Esophagus squamous epithelium (tissue), 5 donors: ENCODE results near the gene YWHAH. TPM values are rescaled to one million over a fixed set of nuclear protein-coding genes. Genes with fewer than 3 reads are reported as not detected.

Experiments used
- DNase-seq: peaks from one replicate; lab custom pipeline; 2025; lab: John Stamatoyannopoulos, UW
- H3K27ac ChIP-seq, 4 donors: fragments of 200-600 bp; sonication (generic); one replicate each; pipeline ENCODE4 v1.5.1; 2016 to 2019; ENCODE audit warnings: mild to moderate bottlenecking in 1 of 4
- H3K27me3 ChIP-seq, 4 donors: fragments of 200-600 bp; sonication (generic); 1 replicate in 3 of 4; 2 replicates in 1 of 4; pipeline versions ENCODE4 v1.5.1 to v1.6.0; 2017 to 2021; ENCODE audit warnings: antibody characterized with exemption in 1 of 4
- H3K36me3 ChIP-seq, 3 donors: fragments of 200-600 bp; sonication (generic); one replicate each; pipeline ENCODE4 v1.5.1; 2016 to 2019
- H3K4me1 ChIP-seq, 3 donors: fragments of 200-600 bp; sonication (generic); one replicate each; pipeline ENCODE4 v1.5.1; 2017 to 2019
- H3K4me3 ChIP-seq, 4 donors: fragments of 200-600 bp; sonication (generic); 1 replicate in 3 of 4; 2 replicates in 1 of 4; pipeline ENCODE4 v1.5.1; 2016 to 2019; ENCODE audit warnings: mild to moderate bottlenecking in 2 of 4, moderate library complexity in 1 of 4
- H3K9me3 ChIP-seq, 3 donors: fragments of 200-600 bp; sonication (generic); one replicate each; pipeline ENCODE4 v1.5.1; 2016 to 2019
- POLR2A ChIP-seq, 4 donors: fragments of 450-650 bp; IDR thresholded peaks; one replicate each; pipeline ENCODE4 v1.6.1; 2017; ENCODE audit warnings: antibody characterized with exemption in 4 of 4, mild to moderate bottlenecking in 4 of 4, moderate library complexity in 3 of 4
- WGBS, 2 donors: methylation state at CpG; one replicate each; pipeline ENCODE4 v1.1.5; 2018; 5-methylcytosine and 5-hydroxymethylcytosine counted together
- intact Hi-C: fragments of 100-400 bp; cut with DNase I; formaldehyde crosslinking; loops from one replicate; pipeline ENCODE4 v1.15.0; 2022
- total RNA-seq, 4 donors: library from RNA; depleted of rRNA; stranded (reverse); fragments of >200 nt; gene quantifications; one replicate each; pipeline ENCODE4 v1.1.0, GENCODE V29; 2016
- TF ChIP-seq, protein P1 (sequence below), 6 experiments: fragments of 450-650 bp in 4 of 6; fragments of 200-600 bp in 2 of 6; sonication (generic) in 2 of 6; IDR thresholded peaks; one replicate each; pipeline ENCODE4 v1.5.1; 2016 to 2019; ENCODE audit warnings: antibody characterized with exemption in 6 of 6, mild to moderate bottlenecking in 4 of 6, moderate library complexity in 4 of 6
- donor health status: DM: yes; HTN: yes; CAD: no.

Gene YWHAH
- total RNA-seq, 4 donors from 2014 or later, result 42.4 to 63.2 (median 54.2) TPM

DNA sequence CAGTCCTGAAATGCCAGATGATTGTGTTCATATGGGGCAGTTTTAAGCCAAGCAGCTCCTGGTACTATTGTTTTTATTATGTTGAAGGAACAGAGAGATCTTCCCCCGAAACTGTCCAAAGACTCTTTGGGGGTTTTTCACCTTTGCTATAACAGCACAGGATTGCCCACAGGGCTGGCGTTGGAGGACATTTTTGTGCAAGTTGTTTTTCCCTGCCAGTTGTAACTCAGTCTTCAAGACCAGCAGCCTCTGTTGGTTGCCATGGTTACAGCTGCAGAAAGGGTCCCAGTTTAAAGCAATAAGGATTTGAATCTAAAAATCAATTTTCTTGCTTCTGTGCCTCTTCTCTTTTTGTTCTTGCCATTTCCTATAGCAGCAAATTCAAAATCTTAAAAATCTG lies 45.4 kb upstream of the YWHAH start:
- TF ChIP-seq, protein P1, sequence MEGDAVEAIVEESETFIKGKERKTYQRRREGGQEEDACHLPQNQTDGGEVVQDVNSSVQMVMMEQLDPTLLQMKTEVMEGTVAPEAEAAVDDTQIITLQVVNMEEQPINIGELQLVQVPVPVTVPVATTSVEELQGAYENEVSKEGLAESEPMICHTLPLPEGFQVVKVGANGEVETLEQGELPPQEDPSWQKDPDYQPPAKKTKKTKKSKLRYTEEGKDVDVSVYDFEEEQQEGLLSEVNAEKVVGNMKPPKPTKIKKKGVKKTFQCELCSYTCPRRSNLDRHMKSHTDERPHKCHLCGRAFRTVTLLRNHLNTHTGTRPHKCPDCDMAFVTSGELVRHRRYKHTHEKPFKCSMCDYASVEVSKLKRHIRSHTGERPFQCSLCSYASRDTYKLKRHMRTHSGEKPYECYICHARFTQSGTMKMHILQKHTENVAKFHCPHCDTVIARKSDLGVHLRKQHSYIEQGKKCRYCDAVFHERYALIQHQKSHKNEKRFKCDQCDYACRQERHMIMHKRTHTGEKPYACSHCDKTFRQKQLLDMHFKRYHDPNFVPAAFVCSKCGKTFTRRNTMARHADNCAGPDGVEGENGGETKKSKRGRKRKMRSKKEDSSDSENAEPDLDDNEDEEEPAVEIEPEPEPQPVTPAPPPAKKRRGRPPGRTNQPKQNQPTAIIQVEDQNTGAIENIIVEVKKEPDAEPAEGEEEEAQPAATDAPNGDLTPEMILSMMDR (IDR thresholded peaks at IDR 0.05), result no peak
- no peak for TF ChIP-seq POLR2A (IDR thresholded peaks at IDR 0.05)
- no peaks in the 10 kb centered on the region for H3K4me1 ChIP-seq
- WGBS, 2 donors, result 85 to 93% methylated on average over 2 of the region's 2 CpGs
- no peak for DNase-seq
- H3K9me3 ChIP-seq, result no peaks in the 10 kb centered on the region
- no peak overlapping the region for H3K4me3 ChIP-seq
- no peak overlapping the region for H3K27ac ChIP-seq
- no peaks in the 10 kb centered on the region for H3K27me3 ChIP-seq
- peaks cover 8 to 96% (median 13%) of the 10 kb centered on the region in 3 donors for H3K36me3 ChIP-seq
- intact Hi-C loops, result no loop called here

DNA sequence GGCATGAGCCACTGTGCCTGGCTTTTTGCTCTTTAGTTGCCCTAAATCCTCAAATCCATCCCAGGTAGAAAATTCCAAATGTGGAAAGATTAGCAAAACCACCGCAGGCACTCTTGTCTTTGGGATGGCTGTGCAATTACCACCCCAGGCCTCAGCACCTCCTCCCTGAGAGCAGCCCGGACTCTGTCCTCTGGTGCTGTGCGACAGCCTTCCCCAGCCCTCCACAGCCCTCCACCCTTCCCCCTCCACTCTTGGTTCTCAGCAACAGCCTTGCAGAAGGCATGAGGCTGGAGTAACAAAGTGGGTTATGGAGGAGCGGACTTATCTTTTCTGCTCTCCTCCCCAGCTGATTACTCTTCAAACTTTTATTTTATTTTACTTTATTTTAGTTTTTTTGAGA lies 44.7 kb upstream of the YWHAH start:
- Histone ChIP-seq H3K4me1 (no peaks in the 10 kb centered on the region), H3K27ac (no peak overlapping the region), H3K36me3 (peaks cover 8 to 96% (median 13%) of the 10 kb centered on the region in 3 donors), H3K4me3 (no peak overlapping the region), H3K27me3 (no peaks in the 10 kb centered on the region), H3K9me3 (no peaks in the 10 kb centered on the region)
- DNase-seq, result no peak
- intact Hi-C loops, result no loop called here
- TF ChIP-seq, protein P1 (IDR thresholded peaks at IDR 0.05), result no peak
- TF ChIP-seq POLR2A (IDR thresholded peaks at IDR 0.05), result no peak
- WGBS, 2 donors, result 91 to 93% methylated on average over 4 of the region's 4 CpGs

DNA sequence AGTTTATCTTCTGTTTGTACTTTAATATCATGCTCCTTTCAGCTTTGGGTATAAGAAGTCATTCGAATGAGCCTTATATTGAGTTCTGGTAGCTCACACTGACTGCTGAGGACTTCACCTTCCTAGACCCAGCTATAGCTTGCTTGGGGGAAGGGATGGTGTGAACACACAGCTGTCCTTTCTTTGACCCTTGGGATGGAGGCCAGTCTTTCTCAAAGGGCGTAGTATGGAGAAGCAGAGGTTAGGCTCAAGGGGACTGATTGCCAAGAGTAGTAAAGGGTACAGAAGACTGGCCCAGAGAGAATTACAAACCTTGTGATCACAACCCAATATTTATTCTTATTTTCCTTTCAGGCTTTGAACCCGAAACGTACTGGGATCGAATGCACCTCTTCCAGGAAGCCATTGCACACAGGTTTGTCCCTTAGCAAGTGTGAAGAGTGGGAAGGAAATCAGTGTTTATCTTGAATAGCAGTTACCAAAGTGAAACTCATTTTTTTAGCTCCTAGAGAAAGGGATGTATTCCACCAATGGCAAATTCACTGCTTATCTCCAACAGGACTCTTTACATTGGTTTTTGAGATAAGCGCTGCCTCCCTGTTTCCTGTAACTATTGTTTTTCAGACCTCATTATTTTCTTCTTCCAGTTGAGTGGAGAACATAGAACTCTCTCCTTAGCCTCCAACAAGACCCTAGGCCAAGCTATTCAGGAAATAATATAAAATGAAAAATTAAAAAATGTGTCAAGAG lies 42.8 kb upstream of the YWHAH start:
- TF ChIP-seq POLR2A (IDR thresholded peaks at IDR 0.05), result no peak
- TF ChIP-seq, protein P1 (IDR thresholded peaks at IDR 0.05), result no peak
- Histone ChIP-seq H3K27me3 (no peaks in the 10 kb centered on the region), H3K4me3 (no peak overlapping the region), H3K4me1 (no peaks in the 10 kb centered on the region), H3K36me3 (peaks cover 4 to 96% (median 12%) of the 10 kb centered on the region in 3 donors), H3K9me3 (no peaks in the 10 kb centered on the region), H3K27ac (no peak overlapping the region)
- 87 to 94% methylated on average over 6 of the region's 6 CpGs for WGBS, 2 donors
- no peak for DNase-seq
- intact Hi-C loops, result no loop called here

DNA sequence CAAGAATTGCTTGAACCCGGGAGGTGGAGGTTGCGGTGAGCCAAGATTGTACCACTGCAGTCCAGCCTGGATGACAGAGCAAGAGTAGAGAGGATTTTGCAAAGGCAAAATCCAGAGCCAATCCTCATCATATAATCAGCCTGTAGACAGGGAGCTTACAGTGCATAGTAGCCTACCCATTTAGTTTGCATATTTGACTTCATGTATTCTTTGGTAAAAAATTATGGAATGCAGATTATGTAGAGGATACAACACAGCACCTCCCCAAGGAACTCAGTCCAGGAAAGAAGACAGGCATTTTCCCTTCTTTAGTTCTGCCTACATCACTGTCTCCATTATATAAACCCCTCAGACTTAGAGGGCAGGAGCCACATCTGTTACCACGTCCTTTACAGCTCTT lies 39.7 kb upstream of the YWHAH start:
- Histone ChIP-seq H3K36me3 (peaks cover 0 to 92% (median 12%) of the 10 kb centered on the region in 3 donors), H3K9me3 (no peaks in the 10 kb centered on the region), H3K4me1 (no peaks in the 10 kb centered on the region), H3K27me3 (no peaks in the 10 kb centered on the region), H3K27ac (no peak overlapping the region), H3K4me3 (no peak overlapping the region)
- TF ChIP-seq, protein P1 (IDR thresholded peaks at IDR 0.05), result no peak
- TF ChIP-seq POLR2A (IDR thresholded peaks at IDR 0.05), result no peak
- WGBS, 2 donors, result 94 to 97% methylated on average over 3 of the region's 3 CpGs
- intact Hi-C loops, result no loop called here
- DNase-seq, result no peak

DNA sequence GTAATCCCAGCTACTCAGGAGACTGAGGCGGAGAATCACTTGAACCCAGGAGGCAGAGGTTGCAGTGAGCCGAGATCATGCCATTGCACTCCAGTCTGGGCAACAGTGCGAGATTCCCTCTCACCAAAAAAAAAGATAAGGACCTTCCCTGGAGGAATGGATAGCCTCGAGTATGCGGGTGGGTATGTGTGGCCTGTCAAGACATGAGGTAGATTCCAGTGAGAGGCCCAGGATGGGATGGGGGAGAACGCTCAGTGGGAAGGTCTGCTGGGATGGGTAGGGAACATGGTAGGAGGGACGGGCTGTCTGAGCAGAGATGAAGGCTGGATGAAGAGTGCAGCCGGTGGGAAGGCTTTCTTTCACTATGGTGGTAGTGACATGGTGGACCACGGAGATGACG lies 39.0 kb upstream of the YWHAH start:
- peaks cover 0 to 90% (median 12%) of the 10 kb centered on the region in 3 donors for H3K36me3 ChIP-seq
- WGBS, 2 donors, result 84 to 92% methylated on average over 9 to 10 of the region's 10 CpGs

More for the DNA sequence above, 39.0 kb upstream of the YWHAH start:
- no peak overlapping the region for H3K4me3 ChIP-seq
- TF ChIP-seq POLR2A (IDR thresholded peaks at IDR 0.05), result no peak
- TF ChIP-seq, protein P1 (IDR thresholded peaks at IDR 0.05), result no peak
- H3K27ac ChIP-seq, result no peak overlapping the region
- no peaks in the 10 kb centered on the region for H3K9me3 ChIP-seq
- H3K27me3 ChIP-seq, result no peaks in the 10 kb centered on the region
- no peaks in the 10 kb centered on the region for H3K4me1 ChIP-seq
- no peak for DNase-seq
- intact Hi-C loops, result no loop called here
